Activated CD8-positive, alpha-beta memory T cell treated with anti-CD3 and anti-CD28 coated beads for 36 hours (primary cell): Measurements from ENCODE around the gene STK36. TPM values are rescaled to one million over a fixed set of nuclear protein-coding genes. Genes with fewer than 3 reads are reported as not detected.

ENCODE experiments used
- CTCF ChIA-PET: fragments of 350-600 bp; sonication (Branson Sonifier 250); formaldehyde crosslinking; loops from one replicate; lab custom pipeline; 2021; ENCODE audit warnings: antibody characterized with exemption; lab: Charles Lee
- POLR2A ChIA-PET: fragments of 350-600 bp; sonication (Branson Sonifier 250); formaldehyde crosslinking; loops from one replicate; lab custom pipeline; 2021; ENCODE audit warnings: antibody characterized with exemption; lab: Charles Lee
- total RNA-seq, 2 experiments: library from RNA; stranded (reverse); gene quantifications; one replicate each; pipeline ENCODE4 v1.2.3, GENCODE V29; 2021

Gene STK36
- total RNA-seq, 2 experiments from 2014 or later, result 20.3 to 20.7 TPM

DNA sequence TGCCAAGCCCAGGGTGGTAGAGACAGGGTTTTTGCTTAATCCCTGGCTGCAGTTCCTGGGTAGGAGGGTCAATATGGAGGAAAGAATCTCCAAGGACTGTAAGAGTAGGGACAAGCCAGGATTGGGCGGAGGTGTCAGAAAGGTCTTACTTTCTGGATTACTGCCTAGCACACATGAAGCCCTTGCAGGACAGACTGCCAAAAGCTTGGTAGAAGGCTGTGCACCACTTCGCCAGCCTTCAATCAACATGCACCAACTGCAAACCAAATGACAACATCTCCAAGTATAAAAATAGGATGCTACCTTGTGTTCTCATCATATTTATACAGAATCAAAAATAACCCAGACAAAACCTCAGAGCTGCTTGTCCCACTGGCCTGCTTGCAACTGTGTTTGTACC lies 16.1 kb upstream of the STK36 start:
- POLR2A ChIA-PET, result interaction anchor here (1.5 kb wide), 1 partner anchor 12 kb away, joined by 4 read pairs; no protein-coding TSS in a partner anchor
- CTCF ChIA-PET, result interaction anchor here (1.9 kb wide), 1 partner anchor 192 kb away, joined by 5 read pairs; no protein-coding TSS in a partner anchor

DNA sequence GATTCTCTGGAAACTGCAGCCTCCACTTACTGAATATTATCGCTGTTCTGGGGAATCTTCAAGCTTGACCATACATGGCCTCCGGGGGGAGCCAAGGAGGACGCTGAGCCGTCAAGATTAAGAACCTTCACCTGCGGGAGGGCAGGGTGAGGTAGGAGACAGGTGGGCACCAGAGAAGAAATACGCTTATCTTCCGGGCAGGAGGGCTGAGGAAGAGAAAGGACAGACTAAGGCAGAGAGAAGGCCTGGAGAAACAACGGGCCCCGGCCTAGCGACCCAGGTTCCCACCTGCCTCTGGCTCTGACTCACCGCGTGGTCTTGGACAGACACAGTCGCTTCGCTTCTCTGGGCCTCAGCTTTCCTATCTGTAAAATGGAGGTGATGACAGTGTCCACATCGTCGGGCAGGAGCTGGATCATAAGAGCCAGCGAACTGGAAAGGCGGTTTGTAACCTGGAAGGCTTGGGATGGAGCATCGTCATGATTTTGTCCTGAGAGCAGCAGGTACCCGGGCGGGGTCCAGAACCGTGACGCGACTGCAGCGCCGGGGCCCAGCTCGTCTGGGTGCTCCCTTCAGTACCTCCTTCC lies 13.1 kb upstream of the STK36 start:
- POLR2A ChIA-PET, result interaction anchor here (0.5 to 3.4 kb wide), 12 partner anchors 9 to 541 kb away, joined by 3 to 31 read pairs (median 4); partner anchors contain the start of genes AAMP, PNKD, RNF25 and STK36

DNA sequence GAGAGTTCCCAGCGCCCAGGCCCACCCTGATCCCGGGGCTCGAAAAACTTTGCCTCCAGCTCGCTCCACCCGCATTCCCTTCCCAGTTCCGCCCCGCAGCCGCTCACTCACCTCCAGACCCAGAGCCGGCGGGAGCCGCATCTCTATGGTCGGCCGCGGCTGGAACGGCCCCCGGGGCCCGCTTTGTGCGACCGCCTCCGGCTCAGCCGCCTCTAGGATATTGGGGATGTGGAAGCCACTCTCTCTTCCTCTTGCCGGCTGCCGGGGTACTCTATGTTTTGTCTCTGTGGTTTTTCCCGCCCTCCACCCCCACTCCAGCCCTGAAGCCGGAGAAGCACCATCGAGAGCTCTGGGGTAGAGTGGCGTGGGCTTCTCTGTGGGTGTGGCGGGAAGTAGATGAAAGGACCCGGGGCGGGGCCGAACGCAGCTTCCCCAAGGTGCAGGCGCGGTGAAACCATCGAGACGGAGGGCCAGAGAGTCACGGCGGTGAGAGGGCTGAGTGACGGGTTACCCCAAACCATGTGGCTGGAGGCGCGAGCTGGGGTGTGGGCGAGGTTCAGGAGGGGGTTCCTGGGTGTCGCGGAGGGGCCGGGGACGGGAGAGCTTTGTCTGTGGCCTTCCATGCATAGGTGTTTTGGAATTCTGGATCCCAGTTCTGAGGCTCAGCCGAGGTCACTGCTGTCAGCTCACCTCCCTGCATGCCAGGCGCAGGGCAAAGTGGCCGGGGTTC lies 12.5 kb upstream of the STK36 start, which contains the start of the genes BCS1L and ZNF142:
TSS of gene BCS1L (plus strand) at position 426 of the 730 bp plus-strand sequence. CDS start 1,305 bp downstream, outside the sequence.
TSS of gene ZNF142 (minus strand) at position 366 of the 730 bp plus-strand sequence. CDS start 3,194 bp downstream, outside the sequence.
- ChIA-PET CTCF (interaction anchor here (0.6 to 3.9 kb wide), 12 partner anchors 9 to 445 kb away, joined by 3 to 31 read pairs (median 3); partner anchors contain the start of genes RNF25, STK36 and TTLL4), POLR2A (interaction anchor here (0.5 to 3.4 kb wide), 14 partner anchors 10 to 710 kb away, joined by 3 to 31 read pairs (median 4); partner anchors contain the start of genes AAMP, PNKD, RNF25 and STK36)

More for the DNA sequence above, 13.1 kb upstream of the STK36 start:
- CTCF ChIA-PET, result interaction anchor here (0.6 to 3.9 kb wide), 8 partner anchors 8 to 190 kb away, joined by 3 to 31 read pairs (median 5); partner anchors contain the start of genes RNF25, STK36 and TTLL4

DNA sequence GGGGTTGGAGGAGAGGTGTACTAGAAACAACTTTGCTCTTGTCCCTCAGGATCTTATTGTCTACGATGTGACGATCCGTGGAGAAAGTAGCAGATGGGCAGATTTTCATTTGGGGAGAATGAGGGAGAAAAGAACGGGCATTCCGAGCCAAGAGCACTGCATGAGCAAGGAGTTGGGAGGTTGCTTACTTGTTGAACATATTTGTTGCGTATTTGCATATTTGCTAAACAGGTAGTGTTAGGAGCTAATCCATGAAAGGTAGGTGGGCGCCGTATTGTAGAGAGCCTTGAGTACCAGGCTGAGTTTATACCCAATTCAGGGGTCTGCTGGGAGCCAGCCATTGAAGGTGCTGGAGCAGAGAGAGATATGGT lies 11.9 kb upstream of the STK36 start:
- CTCF ChIA-PET, result interaction anchor here (0.6 to 3.9 kb wide), 11 partner anchors 9 to 444 kb away, joined by 3 to 31 read pairs (median 3); partner anchors contain the start of genes RNF25, STK36 and TTLL4

DNA sequence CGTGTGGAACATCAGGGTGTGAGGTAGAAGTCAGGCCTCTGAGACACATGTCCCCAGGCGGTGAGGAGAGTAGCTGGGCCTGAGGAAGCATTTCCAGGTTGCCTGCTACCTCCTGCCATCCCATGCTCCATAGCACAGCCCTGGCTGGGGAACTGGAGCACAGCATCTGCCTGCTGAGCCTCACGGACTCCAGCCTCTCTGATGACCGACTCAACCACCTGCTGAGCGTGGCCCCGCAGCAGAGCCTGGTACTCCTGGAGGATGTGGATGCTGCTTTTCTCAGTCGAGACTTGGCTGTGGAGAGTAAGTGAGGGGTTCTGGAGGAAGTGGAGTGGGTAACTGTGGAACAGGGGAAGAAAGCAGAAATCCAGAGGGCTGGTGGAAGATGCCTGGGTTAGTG lies 9.5 kb upstream of the STK36 start:
- POLR2A ChIA-PET, result no interaction called here
- CTCF ChIA-PET, result interaction anchor here (1.4 kb wide), 1 partner anchor 16 kb away, joined by 3 read pairs; no protein-coding TSS in a partner anchor

More for the DNA sequence above, 11.9 kb upstream of the STK36 start:
- POLR2A ChIA-PET, result interaction anchor here (0.6 to 3.4 kb wide), 11 partner anchors 10 to 709 kb away, joined by 3 to 31 read pairs (median 4); partner anchors contain the start of genes AAMP, PNKD, RNF25 and STK36

DNA sequence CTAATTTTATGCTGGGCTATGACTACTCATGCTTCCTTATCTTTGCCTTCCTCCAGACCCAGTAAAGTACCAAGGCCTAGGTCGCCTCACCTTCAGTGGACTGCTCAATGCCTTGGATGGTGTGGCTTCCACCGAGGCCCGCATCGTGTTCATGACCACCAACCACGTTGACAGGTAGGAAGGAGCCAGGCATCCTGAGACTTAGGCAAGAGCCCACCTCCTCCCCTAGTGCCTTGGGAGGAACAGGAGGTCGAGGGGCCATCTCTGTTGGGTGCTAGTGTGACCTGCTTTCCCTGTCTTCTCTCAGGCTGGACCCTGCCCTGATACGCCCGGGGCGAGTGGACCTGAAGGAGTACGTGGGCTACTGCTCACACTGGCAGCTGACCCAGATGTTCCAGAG lies 9.1 kb upstream of the STK36 start:
- ChIA-PET CTCF (interaction anchor here (1.3 to 1.4 kb wide), 2 partner anchors 15 to 16 kb away, joined by 3 read pairs; no protein-coding TSS in a partner anchor), POLR2A (no interaction called here)

DNA sequence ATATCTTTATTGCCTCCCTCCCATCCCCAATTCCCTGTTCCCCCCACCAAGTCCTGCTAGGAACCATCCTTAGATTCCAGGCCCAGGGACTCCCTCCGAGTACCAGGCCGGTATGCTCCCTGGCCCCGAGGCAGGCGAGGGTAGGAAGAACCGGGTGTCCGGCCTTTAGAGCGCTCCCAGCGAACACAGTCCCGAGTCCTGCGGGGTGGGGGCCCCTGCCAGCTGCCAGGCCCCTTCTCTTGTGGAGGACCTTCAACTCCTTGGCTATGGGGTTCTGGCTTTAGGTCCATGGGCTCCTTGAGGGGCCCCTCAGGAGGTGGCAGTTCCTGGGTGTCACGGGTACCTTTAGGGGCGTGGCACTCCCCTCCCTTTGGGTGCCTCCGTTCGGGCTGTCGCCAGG lies 8.0 kb upstream of the STK36 start:
- ChIA-PET POLR2A (no interaction called here), CTCF (interaction anchor here (1.3 kb wide), 1 partner anchor 16 kb away, joined by 3 read pairs; no protein-coding TSS in a partner anchor)

DNA sequence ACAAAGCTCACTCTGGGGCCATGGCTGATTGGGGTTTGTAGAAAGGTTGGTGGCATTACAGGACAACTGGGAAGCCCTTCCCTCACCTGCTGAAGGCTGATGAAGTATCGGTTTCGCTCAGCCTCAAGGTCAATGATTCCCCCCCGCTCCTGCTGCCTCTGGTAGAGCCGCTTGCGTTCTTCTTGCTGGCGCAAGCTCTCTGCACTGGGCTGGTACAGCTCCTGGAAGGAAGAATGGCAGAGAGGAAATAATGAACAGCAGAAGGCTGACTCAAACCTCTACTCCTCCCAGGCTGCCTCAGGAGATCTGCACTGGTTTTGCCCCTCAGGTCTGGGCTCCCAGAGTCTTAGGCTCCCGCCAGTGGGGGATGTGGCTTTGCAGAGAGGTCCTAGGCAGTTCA lies 7.2 kb upstream of the STK36 start:
- ChIA-PET CTCF (interaction anchor here (1.0 kb wide), 1 partner anchor 32 kb away, joined by 3 read pairs; no protein-coding TSS in a partner anchor), POLR2A (no interaction called here)

DNA sequence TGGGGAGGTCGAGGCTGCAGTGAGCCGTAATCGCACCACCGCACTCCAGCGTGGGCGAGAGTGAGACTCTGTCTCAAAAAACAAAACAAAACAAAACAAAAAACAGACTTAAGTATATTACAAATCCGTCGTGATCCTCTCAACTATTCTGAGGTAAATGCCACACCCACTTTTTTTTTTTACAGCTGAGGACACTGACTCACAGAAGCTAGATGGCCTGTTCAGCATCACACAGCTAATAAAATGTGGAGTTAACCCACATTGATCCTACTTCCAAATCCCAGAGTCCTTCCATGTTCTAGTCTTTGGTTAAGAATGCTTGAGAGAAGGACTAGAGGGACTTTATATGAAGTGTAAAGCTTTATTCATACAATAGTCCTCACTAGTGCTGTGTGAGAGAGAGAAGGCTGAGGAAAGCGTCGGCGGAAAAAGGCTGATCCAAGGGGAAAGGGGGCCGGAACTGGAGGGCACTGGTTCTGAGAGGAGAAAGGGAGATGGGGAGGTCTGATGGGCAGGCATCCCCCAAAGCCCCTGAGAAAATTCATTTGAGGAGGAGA lies 711 bp upstream of the STK36 start:
- ChIA-PET CTCF (interaction anchor here (1.3 to 4.0 kb wide), 3 partner anchors 12 to 177 kb away, joined by 4 to 31 read pairs (median 4); partner anchors contain the start of genes BCS1L and ZNF142), POLR2A (interaction anchor here (0.6 to 3.7 kb wide), 3 partner anchors 11 to 512 kb away, joined by 4 to 31 read pairs (median 5); partner anchors contain the start of genes BCS1L, TTLL4 and ZNF142)

DNA sequence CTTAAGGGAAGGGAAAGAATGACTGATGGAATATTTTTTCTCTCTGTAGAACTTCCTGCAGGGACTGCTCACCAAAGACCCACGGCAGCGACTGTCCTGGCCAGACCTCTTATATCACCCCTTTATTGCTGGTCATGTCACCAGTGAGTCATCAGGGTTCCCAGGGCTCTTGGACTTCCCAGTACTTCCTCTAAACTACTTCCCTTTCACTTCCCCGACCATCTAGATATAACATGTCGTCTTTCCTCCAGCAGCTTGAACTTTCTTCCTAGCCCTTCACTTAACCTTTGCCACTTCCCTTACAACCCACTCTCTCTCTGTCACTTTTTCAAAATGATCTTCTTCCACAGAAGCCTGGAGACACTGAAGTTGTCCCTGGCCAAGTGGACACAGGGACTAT lies 7.2 kb downstream of the STK36 start:
- ChIA-PET CTCF (no interaction called here), POLR2A (no interaction called here)

DNA sequence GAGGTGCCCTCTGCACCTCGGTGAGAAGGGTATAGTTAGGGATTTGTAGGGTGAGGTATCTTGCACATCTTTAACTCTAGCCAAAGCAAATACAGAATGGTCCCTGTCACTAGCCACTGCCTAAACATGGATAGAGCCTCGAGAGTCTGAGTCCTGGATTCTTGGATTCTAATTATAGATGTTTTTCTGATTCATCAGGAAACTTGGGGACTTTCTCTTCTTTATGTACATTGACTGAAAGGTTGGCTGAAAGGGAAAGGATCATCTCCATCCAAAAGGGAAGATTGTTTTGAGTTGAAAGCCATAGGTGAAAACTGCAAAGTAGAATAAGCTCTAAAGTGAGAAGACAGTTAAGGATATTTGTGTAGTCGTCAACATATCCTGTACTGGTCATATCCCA lies 8.2 kb downstream of the STK36 start:
- CTCF ChIA-PET, result no interaction called here

DNA sequence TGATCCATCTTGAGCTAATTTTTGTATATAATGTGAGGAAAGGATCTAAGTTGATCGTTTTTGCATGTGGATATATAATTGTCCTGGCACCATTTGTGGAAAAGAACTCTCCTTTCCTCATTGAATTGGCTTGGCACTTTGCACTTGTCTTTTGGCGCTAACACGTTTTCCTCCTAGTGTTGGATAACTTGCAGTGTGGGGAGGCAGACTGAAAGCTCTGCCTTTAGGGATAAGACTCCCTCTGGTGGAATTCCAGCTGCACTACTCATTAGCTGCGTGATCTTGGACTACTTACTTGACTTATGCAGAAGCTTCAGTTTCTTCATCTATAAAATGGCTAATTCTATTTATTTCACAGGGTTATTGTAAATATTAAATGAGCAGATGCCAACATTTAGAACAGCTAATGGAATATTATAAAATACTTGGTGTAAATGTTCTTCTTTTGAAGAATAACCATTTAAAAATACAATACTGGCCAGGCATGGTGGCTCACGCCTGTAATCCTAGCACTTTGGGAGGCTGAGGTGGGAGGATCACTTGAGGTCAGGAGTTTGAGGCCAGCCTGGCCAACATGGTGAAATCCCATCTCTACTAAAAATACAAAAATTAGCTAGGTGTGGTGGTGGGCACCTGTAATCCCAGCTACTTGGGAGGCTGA lies 15.6 kb downstream of the STK36 start:
- CTCF ChIA-PET, result interaction anchor here (1.3 kb wide), 1 partner anchor 160 kb away, joined by 4 read pairs; no protein-coding TSS in a partner anchor
- POLR2A ChIA-PET, result interaction anchor here (0.7 to 1.1 kb wide), 2 partner anchors 23 to 323 kb away, joined by 3 to 5 read pairs; partner anchors contain the start of gene TTLL4

More for the DNA sequence above, 8.2 kb downstream of the STK36 start:
- POLR2A ChIA-PET, result no interaction called here

DNA sequence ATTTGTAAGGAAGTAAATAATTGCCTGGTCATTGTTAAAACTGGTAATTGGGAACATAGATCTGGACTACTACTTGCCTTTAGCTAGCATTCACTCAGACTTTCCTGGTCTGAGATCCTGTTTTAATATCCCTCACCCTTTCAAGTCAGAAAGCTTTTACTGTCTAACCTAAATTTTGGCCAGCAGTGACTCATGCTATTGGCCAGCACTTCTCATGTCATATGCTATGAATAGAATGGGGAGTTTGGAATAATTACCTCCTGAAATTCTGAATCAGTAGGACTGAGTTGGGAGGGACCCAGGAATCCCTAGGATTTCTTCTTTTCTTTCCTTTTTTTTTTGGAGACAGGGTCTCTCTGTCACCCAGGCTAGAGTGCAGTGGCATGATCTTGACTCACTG lies 19.3 kb downstream of the STK36 start:
- POLR2A ChIA-PET, result no interaction called here
- CTCF ChIA-PET, result no interaction called here

DNA sequence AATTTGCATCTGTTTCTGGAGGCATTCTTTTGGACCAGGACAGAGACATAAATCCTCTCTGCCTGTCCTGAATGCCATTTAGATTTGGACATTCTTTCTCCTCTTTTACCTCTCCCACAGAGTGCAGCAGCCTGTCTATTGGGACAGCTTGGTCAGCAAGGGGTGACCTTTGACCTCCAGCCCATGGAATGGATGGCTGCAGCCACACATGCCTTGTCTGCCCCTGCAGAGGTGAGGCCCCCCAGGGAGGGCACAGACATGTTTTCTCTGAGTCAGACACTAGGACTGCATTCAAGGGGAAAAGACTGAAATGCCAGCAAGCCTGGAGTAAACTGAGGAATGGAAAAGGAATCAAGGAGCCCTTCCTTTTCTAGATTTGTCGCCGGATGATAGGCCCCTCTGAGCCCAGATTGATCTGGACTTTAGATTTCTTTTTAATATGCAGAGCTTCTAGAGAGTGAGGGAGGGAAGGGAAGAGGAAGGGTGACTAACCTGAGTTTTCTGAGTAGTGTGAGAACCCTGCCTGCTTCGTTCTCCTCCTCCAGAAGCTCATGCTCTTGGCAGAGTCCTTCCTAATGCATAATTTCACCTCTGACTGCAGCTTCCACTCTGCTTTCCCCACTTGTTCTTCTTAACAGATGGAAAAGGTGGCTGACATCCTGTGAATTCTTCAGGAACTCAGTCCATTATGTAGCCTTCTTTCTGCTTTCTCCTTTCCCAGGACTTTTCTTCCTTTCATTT lies 22.7 kb downstream of the STK36 start:
- ChIA-PET POLR2A (no interaction called here), CTCF (interaction anchor here (0.8 kb wide), 1 partner anchor 62 kb away, joined by 3 read pairs; no protein-coding TSS in a partner anchor)

DNA sequence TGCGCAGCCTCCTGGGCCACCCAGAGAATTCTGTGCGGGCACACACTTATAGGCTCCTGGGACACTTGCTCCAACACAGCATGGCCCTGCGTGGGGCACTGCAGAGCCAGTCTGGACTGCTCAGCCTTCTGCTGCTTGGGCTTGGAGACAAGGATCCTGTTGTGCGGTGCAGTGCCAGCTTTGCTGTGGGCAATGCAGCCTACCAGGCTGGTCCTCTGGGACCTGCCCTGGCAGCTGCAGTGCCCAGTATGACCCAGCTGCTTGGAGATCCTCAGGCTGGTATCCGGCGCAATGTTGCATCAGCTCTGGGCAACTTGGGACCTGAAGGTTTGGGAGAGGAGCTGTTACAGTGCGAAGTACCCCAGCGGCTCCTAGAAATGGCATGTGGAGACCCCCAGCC lies 27.0 kb downstream of the STK36 start:
- ChIA-PET CTCF (no interaction called here), POLR2A (no interaction called here)

DNA sequence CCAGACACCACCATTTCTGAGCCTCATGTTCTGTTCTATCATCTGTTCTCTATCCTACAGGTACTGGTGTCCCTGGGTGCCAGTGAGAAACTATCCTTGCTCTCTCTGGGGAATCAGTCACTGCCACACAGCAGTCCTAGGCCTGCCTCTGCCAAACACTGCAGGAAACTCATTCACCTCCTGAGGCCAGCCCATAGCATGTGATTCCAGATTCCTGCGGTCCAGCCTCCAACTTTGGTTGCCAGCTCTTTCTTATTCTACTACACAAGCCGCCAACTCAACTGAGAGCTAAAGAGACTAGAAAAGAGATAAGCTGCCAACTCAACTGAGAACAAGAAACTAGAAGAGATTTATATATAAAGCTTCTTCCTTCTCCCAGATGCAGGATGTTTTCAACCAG lies 29.9 kb downstream of the STK36 start:
- POLR2A ChIA-PET, result no interaction called here
- CTCF ChIA-PET, result interaction anchor here (0.5 to 1.3 kb wide), 2 partner anchors 16 to 562 kb away, joined by 3 to 4 read pairs; no protein-coding TSS in a partner anchor

DNA sequence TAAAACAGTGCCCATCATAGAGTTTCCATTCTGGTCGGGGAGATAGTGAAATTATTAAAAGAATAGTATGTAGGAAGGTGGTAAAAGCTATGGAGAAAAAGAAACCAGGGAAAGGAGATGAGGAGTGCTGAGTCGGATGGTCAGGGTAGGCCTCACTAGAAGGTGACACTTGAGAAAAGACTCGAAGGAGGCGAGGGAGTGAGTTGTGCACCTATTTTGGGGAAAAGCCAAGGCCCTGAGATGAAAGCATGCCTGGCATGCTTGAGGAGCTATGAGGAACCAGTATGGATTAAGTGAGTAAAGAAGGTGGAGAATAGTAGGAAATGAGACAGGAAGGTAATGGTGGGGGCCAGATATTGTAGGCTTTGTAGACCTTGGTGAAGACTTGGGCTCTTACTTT lies 31.5 kb downstream of the STK36 start:
- POLR2A ChIA-PET, result no interaction called here
- CTCF ChIA-PET, result interaction anchor here (0.7 kb wide), 1 partner anchor 101 kb away, joined by 3 read pairs; no protein-coding TSS in a partner anchor
